IPS-18c (cell line): ENCODE measurements around the gene RNF224.
A peak's percentile ranks its signal among the peaks of the same experiment; 100 is the strongest.

Experiments used
- H3K4me3 ChIP-seq: 2 replicates; pipeline ENCODE4 v1.7.0; 2013; ENCODE audit warnings: low read depth, mild to moderate bottlenecking, low read length, moderate library complexity; ENCODE audit not compliant: insufficient read depth
- H3K9me3 ChIP-seq: one replicate; pipeline ENCODE4 v1.6.1; 2013; ENCODE audit warnings: mild to moderate bottlenecking, low read length, moderate library complexity; ENCODE audit not compliant: control insufficient read depth, insufficient read depth

The RNF224 gene

DNA sequence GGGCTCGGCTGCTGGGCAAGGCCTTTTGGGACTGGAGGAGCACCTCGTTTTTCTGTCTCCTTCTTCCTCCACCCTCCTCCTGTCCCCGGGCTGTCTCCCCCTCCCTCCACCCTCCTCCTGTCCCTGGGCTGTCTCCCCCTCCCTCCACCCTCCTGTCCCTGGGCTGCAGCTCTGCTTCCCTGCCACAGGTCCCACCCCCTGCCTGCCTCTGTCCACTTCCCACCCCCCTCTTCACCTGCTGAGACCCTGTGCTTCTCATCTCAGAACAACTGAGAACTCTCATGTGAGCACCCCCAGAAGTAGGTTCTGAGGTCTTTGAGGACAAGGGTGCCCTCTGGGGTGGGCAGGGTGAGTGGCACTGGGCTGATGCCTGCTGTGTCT is 44.4 kb downstream of the RNF224 start:
- no peak overlapping the region for H3K4me3 ChIP-seq
- no peaks in the 10 kb centered on the region for H3K9me3 ChIP-seq

DNA sequence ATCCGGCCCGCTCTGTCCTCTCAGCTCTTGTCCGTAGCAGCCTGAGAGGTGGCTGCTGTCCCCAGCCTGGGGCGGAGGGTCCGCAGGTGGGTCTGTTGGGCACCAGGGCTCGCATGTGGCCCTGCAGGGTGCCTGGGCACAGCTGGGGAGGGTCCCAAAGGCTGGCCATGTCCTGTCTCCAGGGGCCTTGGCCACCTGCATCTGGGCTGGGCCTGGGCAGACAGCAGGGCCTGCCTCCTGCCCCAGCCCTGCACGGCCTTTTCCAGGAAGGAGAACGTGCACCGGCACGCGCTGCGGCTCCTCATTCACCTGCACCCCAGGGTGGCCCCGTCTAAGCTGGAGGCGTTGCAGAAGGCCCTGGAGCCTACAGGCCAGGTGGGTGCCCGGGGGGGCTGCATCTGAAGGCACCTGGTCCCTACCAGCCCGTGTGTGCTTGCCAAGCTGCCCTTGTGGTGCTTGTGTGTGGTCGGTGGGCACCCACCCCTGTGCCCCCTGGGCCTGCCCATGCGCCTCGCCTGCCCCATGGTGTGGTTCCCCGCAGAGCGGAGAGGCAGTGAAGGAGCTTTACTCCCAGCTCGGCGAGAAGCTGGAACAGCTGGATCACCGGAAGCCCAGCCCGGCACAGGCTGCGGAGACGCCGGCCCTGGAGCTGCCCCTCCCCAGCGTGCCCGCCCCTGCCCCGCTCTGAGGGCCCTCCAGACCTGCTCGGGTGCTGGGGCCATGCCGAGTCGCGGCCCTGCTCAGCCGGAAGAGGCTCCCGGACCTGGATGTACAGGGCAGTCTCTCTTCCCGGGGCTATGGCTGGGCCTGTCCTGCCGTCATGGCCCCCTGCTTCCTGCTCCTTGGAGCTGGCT is 45.2 kb downstream of the RNF224 start:
- Histone ChIP-seq H3K9me3 (no peaks in the 10 kb centered on the region), H3K4me3 (no peak overlapping the region)

DNA sequence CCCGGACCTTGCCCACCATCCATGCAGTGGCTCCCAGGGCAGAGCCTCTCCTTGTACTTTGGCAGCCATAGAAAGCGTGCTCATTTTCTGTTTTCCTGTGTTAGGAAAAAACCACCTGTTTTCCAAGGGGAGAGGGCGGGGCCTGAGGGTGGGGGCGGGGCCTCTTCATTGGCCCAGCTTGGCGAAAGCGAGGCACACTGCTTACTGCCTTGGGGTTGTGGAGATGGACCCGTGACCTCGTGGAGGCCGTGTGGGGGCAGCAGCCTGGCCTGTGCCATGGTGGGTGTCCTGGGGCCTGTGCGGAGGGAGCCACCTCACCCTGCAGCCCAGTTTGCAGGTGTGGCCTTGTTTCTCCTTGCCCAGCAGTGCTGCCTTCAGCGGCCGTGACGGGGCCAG is 45.8 kb downstream of the RNF224 start:
- Histone ChIP-seq H3K9me3 (no peaks in the 10 kb centered on the region), H3K4me3 (no peak overlapping the region)

DNA sequence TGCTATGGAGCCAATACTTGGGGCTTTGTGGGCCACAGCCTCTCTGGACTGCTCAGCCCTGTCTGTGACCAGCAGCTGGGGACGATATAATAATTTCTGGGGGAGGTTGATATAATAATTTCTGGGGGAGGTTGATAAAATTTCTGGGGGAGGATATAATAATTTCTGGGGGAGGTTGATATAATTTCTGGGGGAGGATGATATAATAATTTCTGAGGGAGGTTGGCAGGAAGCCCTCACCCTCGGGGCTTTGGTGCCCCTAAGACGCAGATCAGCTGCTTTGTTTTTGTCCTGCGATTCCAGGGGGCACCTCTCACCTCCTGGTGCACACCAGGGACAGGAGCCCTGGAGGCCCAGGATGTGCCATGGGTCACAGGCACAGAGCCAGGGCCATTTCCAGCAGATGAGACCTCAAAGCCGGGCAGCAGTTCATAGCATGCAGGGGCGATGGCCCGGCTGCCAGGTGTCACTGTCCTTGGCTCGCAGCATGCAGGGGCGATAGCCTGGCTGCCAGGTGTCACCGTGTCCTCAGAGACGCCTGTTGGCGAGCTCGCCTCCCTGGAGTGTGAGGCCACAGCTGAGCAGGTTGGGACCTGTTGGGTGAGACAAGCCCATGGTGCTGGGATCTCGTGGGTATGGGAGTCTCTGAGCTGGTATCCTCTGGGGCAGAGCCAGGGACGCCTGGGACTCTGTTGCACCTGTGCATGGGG is 46.5 kb downstream of the RNF224 start:
- no peak overlapping the region for H3K4me3 ChIP-seq
- no peaks in the 10 kb centered on the region for H3K9me3 ChIP-seq

DNA sequence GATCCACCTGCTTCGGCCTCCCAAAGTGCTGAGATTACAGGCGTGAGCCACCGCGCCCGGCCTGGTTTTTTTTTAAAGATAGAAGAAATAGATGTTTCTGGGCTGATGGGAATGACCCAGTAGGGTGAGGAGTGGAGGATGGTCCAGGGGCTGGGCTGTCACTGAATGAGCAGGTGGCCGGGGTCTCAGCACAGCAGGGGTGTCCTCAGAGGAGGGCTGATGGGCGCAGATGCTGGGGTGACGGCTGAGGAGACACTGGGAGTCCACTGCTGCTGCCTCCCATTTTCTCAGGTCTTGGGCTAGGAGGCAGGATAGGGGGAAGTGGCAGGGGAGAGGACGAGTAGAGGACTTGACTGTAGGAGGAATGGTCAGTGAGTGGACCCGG is 47.9 kb downstream of the RNF224 start:
- Histone ChIP-seq H3K9me3 (no peaks in the 10 kb centered on the region), H3K4me3 (no peak overlapping the region)

DNA sequence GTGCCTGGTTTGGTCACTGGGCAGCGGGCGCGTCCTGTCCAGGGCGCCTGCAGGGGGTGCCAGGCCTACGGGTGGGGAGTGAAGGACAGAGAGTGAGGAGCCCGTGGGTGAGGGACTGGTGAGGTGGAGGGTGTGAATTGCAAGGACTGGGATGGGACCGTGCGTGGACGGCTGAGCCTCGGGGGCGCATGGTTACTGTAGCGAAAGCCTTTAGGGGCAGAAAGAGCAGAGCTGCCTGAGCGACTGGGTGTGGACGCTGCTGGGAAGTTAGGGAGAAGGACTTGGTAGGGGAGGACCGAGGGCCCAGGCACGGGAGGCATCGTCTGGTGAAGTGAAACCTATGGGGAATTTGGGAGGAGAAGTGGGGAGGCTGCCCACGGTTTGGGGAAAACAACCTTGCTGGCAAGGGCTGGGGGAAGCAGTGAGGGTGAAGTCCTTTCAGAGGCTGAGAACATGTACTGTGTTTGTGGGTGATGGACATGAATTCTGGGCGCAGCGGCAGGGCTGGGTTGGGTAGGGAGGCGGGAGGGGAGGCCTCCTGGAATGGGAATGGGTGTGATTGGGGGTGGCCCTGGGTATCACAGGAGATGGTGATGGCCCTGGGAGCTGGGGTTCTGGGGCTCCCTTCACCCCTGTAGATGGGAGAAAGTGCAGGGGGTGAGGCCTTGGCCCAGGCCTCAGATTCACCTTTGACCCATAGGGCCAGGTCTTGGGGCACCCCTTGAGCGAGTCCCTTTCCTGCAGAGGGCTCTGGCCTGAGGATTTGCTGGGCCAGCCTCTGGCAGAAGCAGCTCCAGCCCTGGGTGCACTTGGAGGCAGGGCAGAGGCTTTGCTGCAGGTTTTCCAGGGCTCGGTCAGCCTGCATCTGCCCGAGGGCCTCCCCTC is 48.5 kb downstream of the RNF224 start:
- no peak overlapping the region for H3K4me3 ChIP-seq

DNA sequence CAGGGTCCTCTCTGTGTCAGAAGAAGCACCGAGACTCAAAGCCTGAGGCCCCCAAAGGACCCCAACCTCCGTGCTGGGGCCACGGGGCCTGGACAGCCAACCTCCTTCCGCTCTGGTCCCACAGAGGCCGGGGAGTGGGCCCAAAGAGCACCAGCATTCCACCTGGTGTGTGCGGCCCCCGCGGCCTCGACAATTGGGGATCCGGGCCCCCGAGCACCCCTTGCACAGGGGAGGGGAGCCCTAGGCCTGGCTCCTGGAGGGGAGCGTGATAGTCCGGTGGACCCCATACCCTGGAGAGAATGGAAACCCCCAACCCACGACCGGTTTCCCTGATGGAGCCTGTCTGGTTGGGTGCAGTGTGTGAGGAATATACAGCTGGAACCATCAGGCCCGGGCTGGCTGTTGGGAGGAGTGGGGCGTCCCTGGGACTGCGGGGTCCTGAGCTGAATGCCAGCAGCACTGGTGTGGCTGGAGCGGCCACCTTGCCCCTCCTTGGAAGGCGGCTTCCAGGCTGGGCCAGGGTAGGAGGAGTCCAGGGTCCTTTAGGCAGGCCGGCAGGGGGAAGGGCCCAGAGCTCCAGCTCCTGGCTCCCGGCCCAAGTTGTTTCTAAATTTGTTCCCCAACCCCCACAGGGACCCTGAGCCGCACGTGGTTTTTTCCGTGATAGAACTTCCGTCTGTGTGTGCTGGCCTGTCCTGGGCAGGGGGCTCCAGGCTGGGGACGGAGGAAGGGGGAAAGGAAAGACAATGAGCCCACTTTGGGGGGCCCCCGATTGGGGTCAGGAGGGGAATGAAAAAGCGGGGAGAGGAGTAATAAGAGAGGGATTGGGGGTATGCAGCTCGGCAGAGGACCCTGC is 49.4 kb downstream of the RNF224 start:
- peak overlapping the region; percentile 24 for H3K4me3 ChIP-seq
- H3K9me3 ChIP-seq, result no peaks in the 10 kb centered on the region

More for the DNA sequence above, 48.5 kb downstream of the RNF224 start:
- no peaks in the 10 kb centered on the region for H3K9me3 ChIP-seq

DNA sequence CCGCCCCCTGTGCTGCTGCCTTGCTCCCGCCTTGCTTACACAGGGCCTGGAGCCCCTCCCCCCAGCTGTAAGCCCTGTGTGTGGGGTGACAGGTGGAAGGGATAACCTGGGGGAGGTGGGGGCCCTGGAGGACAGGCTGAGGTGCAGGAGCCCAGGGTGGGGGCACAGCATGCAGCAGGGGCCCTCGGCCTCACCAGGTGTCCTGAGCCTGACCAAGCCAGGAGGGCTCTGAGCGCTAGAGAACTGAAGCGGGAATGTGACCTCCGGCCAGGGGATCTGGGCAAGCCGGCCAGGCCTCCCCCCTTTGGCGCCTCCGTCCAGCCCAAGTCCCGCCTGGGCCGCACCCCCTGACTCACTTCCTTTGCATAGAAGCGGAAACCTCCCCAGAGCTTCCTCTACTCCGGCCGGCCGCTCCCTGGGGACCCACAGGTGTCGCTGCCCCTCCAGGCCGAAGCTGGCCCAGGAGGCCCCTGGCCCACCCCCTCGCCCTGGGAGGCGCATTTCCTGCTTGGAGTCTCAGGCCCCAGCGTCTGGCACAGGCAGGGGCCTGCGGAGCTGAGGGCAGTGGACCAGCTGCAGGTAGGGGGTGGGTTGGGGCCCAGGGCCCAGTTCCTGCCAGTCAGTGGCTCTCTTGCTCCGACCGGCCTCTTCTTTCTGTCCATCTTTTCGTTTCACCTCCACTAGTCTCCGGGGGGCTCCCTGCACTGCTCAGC is 50.2 kb downstream of the RNF224 start, which contains the start of gene TOR4A:
Gene TOR4A (plus strand): TSS at position 398 of the 713 bp plus-strand sequence. CDS start 964 bp downstream, outside the sequence.
- Histone ChIP-seq H3K9me3 (no peaks in the 10 kb centered on the region), H3K4me3 (peak within 1 kb of the TSS; percentile 38)

DNA sequence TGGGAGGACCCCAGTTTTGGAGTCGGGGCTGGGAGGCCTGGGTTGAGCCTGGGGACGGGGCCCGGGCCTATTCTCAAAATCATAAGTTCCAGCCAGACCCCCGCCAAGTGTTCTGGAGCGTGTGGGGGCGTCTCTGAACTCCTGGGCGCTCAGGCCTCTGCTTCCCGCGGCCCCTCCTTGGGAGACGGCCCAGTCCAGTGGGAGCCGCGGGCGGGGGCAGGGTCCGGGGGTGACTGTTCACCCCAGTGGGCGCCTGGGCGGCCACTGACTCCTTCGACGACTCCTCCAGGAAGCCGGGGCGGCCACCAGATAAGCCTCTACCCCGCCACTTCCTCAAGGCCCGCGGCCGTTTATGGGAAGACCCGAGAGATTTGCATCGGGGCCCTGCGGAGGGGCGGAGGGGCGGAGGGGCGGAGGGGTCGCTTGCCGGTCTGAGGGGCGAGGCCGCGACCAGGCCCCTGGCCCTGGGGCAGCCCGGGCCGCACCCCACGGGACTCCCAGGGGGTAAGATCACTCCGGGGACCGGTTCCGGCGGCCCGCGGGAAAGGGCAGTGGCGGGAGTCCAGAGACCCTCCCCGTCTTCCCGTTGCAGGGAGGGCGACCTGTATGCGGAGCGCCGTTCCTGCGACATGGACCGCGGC is 50.9 kb downstream of the RNF224 start:
- Histone ChIP-seq H3K4me3 (peak overlapping the region; percentile 38), H3K9me3 (no peaks in the 10 kb centered on the region)
